Measurements from ENCODE around the gene ASTN2. TPM values are rescaled to one million over a fixed set of nuclear protein-coding genes. Genes with fewer than 3 reads are reported as not detected.

ASTN2 gene
- total RNA-seq, 2 donors from 2014 or later = 3.1 to 4.9 TPM

DNA sequence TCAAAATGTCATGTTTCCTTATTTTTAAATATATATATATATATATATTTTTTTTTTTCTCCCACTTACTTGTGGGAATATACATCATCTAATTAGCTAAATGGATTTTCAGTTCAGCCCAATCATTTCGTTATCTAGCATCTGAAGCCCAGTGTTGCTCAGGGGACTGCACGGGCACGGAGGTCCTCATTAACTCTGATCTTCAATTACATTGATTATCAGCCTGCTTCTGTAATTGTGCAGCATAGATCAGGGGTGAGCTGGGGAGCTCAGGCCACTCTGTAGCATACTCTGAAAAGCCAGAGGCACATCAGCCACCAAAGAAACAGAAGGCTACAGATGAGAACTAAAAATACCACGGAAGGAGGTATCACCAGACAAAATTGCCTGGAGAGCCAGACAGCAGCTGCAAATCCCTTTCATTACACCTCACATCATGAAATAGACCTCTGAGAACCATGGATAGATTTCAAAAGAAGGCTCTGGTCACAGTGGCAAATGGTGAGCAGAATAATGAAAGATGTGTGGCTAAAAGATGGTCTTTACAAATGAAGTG lies 401.3 kb downstream of the ASTN2 start:
- intact Hi-C loops (cut with DNase I, micrococcal nuclease) = no loop called here

DNA sequence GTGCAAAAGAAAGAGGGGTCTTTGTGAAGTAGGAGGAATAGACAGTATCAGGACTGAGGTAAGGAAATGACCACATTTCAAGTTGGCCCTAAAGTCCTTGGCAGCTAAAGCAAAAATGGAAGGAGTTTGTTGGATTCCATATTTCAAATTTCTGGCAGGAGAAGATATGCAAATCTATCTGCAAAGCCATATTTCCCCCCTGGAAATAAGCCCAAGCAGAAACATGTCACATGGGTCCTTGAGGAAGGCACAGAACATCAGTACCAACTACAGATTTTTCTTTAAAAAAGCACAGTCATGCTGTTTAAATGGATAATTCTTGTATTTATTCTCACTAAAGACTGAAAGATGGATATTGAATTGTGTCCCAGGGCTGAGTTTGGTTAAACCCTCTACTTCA lies 404.8 kb downstream of the ASTN2 start:
- DNase-seq (no peak), ATAC-seq (no peak)
- intact Hi-C loops (cut with DNase I, micrococcal nuclease) = no loop called here

More for the DNA sequence above, 401.3 kb downstream of the ASTN2 start:
- no peak for ATAC-seq
- DNase-seq = no peak

DNA sequence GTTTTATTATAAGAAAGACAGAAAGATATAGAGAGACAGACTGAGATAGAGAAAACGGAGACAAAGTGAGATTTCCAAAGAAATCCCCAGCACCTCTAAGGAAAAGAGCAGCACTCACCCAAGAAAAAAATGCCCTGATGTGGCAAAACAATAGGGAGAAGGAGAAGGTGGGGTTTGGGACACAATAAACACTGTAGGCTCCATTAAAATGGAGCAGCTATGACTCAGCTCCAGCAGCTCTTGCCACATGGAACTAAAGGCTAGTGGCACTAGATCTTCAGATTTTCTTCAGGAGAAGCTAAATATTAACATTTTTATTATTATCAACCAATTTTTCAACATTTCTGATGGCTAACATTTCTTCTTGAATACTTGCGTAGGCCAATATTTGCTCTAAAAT lies 406.0 kb downstream of the ASTN2 start:
- DNase-seq = no peak
- ATAC-seq = no peak
- intact Hi-C loops (cut with DNase I, micrococcal nuclease) = no loop called here

DNA sequence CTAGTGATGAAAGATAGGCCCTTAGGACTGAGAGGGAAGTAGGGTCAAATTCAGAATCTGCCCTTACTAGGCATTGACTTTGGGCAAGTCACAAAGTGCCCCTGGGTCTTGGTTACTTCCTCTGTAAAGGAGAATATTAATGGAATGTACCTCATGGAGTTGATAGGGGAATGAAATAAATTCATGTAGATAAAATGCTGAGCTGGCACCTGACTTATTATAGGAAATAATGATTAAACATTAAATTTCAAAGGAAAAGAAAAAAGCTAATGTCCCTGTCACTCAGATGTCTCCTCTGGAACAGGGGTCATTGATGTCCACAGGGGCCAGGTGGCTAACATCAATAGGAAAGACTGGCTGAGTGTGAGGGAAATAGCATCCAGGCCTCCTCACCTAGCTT lies 406.4 kb downstream of the ASTN2 start:
- no peak for ATAC-seq

DNA sequence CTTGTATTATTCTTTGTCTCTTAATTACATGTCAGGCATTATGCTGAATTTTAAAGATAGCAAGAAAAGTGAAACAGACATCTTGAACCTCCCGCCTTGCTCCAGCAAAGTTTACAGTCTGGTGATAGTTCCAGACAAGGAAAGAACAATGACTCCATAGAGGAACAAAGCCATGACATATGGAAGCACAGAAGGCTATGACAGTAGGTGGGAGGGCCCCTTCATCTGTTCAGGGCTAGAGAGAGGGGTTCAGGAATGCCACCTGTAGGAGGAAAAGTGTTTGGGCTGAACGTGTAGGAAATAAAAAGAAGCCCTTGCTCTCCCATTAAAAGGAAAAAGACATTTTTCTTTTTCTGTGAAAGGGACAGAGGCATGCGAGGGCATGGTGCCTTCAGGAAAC lies 412.2 kb downstream of the ASTN2 start:
- DNase-seq (no peak), ATAC-seq (no peak)
- intact Hi-C loops (cut with DNase I, micrococcal nuclease) = no loop called here

More for the DNA sequence above, 406.4 kb downstream of the ASTN2 start:
- intact Hi-C loops (cut with DNase I, micrococcal nuclease) = no loop called here
- no peak for DNase-seq

DNA sequence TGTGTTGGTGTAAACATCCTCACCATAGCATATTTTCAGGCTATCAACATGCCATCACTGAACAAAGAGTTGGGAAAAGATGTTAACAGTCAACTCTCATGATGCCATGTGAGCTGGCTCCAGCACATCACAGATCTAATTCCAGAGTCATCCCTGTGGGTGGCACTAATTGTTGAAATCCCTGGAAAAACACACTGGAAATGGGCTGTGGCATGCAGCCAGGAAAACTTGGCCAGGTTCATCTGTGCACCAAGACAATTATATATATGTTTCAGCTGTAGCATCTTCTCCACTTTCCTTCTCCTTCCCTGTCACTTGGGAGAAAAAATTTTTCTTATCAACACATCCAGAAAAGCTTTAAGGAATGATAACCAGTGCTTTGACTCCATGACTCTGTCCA lies 414.0 kb downstream of the ASTN2 start:
- DNase-seq = no peak
- intact Hi-C loops (cut with DNase I, micrococcal nuclease) = no loop called here

DNA sequence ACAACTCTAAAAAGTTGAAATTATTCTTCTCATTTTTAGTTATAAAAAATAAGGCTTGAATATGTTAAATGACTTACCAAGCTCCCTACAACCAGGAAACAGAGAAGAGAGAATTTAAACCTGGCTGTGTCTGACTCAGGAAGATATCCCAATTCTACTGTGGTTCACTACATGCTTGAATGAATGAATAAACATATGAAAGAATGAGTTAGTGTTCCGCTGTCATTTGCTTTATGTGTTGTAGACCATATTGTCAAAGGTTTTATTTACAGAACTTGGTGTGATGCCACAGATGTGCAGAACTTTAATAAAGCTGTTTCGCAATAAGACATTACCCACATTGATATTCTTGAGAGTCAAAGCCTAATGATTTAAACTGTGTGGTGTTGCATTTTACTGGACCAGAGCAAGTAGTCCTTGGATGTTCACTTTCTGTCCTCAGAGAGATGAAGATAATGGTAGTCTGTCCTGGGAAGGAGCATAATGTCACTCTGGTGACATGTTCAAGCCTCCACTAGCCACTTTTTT lies 414.6 kb downstream of the ASTN2 start:
- intact Hi-C loops (cut with DNase I, micrococcal nuclease) = no loop called here
- no peak for DNase-seq
- no peak for ATAC-seq

More for the DNA sequence above, 414.0 kb downstream of the ASTN2 start:
- ATAC-seq = no peak

DNA sequence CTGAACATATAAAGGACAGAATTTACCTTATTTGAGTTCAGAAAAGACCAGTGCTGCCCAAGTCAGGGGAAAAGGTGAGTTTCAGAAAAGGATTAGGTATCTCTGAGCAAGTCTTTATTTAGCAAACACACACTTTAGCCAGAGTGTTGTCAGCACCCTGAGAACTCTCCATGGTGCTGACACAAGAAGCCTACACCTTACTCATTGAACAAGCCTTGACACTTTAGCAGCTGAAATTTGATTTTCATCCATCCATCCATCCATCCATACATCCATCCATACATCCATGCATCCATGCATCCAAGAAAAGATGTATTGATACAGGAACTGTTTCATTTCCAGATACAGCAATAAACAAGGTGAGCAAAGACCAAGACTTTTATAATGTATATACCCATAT lies 416.6 kb downstream of the ASTN2 start:
- intact Hi-C loops (cut with DNase I, micrococcal nuclease) = no loop called here
- DNase-seq = no peak
- ATAC-seq = no peak

DNA sequence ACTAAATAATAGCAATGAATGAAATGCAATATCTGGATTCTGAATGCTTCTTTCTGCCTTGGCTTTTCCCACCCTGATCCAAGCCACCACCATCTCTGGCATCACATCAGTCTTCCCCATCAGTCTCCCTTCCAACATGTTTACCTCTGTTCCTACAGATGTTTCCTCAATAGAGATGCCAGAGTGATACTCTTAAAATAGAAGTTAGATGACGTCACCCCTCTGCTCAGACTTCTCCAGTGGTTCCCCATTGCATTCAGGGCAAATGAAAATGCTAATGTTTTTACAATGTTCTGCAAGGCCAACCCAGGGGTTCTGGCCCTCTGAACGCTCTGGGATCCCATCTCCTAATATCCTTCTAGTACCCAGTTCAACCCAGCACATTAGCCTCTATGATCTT lies 422.0 kb downstream of the ASTN2 start:
- ATAC-seq (no peak), DNase-seq (no peak)
- intact Hi-C loops (cut with DNase I, micrococcal nuclease) = no loop called here

DNA sequence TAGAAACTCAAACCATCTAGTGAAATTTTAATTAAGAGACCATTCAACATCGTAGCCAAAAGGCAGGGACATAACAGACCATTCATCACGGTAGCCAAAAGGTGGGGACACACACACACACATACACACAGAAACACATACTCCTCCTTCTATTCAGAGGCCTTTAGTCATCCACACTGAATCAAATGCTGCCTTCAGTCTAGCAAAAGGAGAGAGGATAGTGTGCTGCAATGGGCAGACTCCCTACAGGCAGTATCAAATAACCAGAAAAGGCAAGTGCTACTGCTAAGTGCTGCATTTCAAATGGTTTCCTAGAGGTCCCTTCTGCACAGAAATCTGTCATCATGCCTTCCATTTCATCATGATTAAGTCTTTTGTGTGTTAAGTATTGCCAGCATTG lies 423.8 kb downstream of the ASTN2 start:
- no peak for ATAC-seq
- intact Hi-C loops (cut with DNase I, micrococcal nuclease) = no loop called here
- DNase-seq = no peak

DNA sequence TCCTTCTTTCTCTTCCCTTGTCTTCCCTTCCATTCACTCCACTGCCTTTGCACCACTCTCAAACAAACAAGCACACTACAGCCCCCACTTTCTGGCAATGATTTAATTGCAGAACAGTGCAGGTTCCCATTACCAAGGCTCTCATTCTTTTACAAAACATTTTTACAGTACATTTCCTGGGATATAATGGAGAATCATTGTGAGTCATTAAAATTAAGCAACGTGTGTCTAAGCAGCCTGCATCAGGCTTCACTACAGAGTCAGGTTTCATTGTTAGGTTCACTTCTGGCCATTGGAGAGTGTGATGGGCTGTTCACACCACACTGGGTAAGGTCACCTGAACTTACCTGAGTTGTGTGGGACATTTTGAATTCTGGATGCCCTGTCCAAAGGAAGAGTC lies 424.3 kb downstream of the ASTN2 start:
- intact Hi-C loops (cut with DNase I, micrococcal nuclease) = no loop called here
- DNase-seq = no peak
- ATAC-seq = no peak

DNA sequence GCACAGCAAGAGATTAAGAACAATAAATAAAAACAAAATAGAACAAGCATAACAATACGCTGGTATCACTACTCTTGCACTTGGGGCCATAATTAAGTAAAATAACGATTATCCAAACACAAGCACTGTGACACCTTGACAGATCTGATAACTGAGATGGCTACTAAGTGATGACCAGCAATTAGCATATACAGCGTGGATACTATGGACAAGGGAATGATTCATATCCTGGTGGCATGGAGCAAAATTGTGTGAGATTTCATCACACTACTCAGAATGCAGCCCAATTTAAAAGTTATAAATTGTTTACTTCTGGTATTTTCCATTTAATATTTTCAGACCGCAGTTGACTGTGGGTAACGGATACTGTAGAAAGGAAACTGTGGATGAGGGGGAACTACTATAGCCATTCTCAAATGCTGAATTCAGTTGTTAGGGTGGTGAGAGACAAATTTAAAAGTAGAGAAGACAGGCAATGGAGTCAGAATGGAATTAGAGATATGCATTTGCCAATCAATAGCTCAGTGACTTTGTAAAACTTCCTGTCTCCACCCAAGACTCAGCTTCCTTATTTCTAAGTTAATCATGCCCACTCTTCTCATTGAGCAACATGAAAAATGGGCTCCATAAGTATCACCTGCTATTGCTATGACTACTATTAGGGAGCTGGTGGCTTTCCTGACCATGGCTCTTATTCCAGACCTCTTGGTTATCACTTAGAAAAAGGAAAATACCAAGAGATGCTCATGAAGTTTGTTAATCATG lies 427.0 kb downstream of the ASTN2 start:
- no peak for DNase-seq
- intact Hi-C loops (cut with DNase I, micrococcal nuclease) = no loop called here
- ATAC-seq = no peak

DNA sequence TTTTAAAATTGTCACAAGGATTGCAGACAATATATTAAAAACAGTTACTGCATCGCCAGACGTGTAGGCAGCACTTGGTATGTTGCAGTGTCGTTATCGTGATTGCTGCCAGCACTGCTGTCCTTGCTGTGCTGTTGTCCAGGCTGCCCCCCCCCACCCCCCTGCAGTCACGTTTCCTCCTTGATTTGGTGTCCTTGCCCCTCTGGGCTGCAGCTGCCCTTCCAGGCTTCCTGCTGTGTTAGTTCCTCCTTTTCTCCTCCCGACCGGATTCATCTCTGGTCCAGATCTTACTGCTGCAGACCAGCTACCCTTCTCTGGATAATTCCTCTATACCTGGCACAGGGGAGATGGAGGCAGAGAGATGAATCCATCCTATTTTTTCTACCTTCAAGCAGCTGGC lies 428.8 kb downstream of the ASTN2 start:
- ATAC-seq (no peak), DNase-seq (no peak)
- intact Hi-C loops (cut with DNase I, micrococcal nuclease) = no loop called here

DNA sequence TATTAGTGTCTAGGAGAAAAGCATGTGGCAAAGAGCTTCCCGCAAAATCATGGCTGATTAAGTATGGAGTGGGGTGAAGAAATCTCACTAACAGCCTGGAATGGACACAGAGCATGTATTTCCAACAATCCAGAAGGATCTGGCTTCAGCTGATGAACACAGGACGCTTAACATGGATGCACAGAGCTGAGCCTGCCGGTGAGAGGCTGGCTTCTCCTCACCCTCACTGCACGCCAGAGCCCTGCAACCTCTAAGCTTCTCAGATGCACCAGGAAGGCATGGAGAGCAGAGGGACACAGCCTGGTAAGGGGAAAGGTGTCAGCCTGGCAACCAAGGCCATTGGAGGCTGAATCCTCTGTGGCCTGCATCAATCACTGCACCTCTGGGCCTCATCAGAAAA lies 429.3 kb downstream of the ASTN2 start:
- intact Hi-C loops (cut with DNase I, micrococcal nuclease) = no loop called here
- no peak for DNase-seq
- no peak for ATAC-seq

DNA sequence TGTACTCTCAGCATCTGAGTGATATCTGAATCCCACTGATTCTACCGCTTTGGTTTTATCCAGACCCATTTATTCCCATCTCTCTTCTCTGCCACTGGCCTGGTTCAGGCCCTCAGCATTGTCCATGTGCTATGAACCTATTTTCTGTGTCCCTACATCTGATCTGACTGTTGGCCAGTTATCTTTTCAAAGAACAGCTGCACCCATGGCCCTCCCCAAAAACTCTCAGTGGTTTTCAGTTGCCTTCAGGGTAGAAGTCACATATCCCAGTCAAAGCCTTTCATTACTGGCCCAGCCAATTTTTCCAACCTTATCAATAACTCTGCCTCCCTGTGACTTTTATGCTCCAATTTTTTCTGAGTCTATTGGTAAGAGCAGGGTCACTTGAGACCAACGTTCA lies 430.7 kb downstream of the ASTN2 start:
- no peak for ATAC-seq
- DNase-seq = no peak
- intact Hi-C loops (cut with DNase I, micrococcal nuclease) = no loop called here

DNA sequence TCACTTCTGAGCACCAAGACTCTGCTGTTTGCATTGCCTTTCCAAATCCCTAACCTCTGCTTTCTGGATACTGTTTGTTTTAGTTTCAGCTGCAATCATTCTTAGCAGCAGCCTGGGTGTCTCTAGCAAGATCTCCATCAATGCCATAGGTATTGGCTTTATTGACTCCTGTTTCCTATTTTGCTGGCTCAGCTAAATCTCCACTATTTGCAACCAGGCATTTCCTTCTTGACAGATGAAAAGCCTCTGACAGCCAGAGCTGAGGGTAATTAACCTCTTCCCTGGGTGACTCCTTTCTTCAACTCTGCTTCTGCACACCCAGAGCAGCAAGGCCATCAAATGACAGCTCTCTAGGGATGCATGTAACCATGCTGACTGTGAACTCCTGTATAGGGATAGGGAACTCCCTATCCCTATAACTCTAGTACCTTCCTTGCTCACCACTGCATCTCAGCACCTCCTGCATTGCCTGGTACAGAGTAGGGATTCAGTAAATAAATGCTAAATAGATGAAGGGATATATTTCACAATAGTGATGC lies 434.2 kb downstream of the ASTN2 start:
- ATAC-seq = no peak
- intact Hi-C loops (cut with DNase I, micrococcal nuclease) = no loop called here

DNA sequence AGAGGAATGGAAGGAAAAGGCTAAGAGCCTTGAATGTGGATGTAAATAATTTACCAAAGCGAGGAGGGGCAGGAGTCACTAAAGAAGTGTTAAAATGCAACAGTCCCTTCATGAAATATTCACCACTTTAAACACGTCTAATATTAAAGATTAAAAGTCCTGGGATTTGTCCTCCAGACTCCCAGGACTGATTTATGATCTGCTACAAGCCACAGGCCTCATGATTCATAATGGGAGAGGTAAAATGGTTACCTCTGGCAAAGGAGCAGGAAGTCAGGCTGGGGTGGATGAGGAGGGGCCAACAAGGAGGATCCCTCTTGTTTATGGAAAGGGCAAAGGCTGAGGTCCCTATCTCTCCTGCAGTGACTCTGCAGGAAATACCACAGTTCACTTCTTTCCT lies 435.4 kb downstream of the ASTN2 start:
- no peak for ATAC-seq
- DNase-seq = no peak
- intact Hi-C loops (cut with DNase I, micrococcal nuclease) = no loop called here

More for the DNA sequence above, 434.2 kb downstream of the ASTN2 start:
- DNase-seq = no peak

DNA sequence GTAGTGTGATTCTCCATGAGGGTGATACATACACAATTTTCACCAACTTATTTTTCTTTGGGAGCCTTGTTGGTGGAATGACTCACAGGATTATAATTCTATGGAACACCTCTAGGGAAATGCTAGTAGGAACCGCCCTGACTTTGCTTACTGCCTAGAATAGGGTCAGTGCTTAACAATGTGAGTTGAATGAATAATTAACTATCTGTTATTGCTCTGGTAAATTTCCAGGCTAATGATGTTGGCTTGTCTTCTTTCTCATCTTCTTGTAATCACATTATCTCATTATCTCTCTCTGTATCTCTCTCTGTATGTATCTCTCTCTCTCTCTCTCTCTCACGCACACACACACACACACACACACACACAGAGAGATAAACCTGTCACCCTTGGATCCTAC lies 436.7 kb downstream of the ASTN2 start:
- ATAC-seq = no peak
- intact Hi-C loops (cut with DNase I, micrococcal nuclease) = no loop called here

DNA sequence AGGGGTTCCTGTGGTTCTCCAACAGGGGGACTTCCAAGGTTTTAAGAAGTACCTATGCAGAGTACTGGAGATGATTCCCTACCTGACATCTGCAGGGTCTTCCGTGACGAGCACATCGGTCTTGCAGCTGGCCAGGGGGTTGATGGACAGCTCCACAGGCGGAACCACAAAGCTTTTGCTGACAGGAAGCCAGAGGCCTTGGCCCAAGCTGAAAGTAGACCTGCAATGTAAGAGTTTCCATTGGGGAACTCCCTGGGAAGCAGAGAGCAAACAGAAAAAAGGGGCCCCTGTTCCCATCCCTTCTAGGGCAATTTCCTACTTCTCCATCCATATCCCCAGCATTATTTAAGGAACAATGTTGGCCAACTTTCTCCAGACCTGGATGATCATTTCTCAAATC lies 439.7 kb downstream of the ASTN2 start:
- DNase-seq = no peak
- no peak for ATAC-seq
- intact Hi-C loops (cut with DNase I, micrococcal nuclease) = no loop called here

More for the DNA sequence above, 436.7 kb downstream of the ASTN2 start:
- DNase-seq = no peak

DNA sequence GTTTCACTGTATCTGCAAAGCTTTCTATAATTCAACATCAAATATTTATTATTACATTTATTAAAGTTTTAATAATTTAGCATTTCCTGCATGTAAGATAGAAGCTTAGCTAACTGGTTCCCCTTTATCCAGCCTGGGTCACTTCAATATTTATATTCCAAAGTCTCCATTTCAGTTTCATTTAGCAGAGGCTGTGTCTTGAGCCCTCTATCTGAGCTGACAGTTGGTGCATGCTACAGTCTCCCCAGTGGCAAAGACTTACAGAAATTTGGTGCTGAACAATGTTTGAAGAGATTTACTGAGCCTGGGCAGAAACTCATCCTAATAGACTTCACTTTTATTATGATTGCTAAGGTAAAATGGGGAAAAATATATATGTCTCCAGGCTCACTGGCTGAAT lies 448.7 kb downstream of the ASTN2 start:
- DNase-seq (no peak), ATAC-seq (no peak)
- intact Hi-C loops (cut with DNase I, micrococcal nuclease) = no loop called here
